Peyer's patch (tissue), 4 donors: ENCODE data around the gene SUGT1.

Source experiments
- POLR2A ChIP-seq, 2 donors: fragments of 450-650 bp; IDR thresholded peaks; one replicate each; pipeline ENCODE4 v1.5.1; 2017; ENCODE audit warnings: antibody characterized with exemption in 2 of 2, mild to moderate bottlenecking in 2 of 2, moderate library complexity in 2 of 2
- TF ChIP-seq, protein P1 (sequence below), 6 experiments: fragments of 450-650 bp in 4 of 6; fragments of 200-600 bp in 2 of 6; sonication (generic) in 1 of 6; IDR thresholded peaks; one replicate each; pipeline ENCODE4 v1.5.1; 2017 to 2019; ENCODE audit warnings: antibody characterized with exemption in 6 of 6, mild to moderate bottlenecking in 3 of 6, moderate library complexity in 1 of 6

DNA sequence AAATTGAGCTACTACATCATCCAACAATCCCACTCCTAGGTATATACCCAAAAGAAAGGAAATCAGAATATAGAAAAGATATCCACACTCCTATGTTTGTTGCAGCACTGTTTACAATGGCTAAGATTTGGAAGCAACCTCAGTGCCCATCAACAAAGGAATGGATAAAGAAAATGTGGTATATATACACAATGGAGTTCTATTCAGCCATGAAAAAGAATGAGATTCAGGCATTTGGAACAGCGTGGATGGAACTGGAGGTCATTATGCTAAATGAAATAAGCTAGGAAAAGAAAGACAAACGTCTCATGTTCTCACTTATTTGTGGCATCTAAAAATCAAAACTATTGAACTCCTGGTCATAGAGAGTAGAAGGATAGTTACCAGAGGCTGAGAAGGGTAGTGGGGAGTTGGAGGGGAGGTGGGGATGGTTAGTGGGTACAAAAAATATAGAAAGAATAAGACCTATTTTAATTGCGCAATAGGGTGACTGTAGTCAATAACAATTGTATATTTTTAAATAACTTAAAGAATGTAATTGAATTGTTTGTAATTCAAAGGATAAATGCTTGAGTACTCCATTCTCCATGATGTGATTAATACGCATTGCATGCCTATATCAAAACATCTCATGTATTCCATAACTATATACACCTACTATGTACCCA lies 37.4 kb upstream of the SUGT1 start:
- TF ChIP-seq, protein P1, sequence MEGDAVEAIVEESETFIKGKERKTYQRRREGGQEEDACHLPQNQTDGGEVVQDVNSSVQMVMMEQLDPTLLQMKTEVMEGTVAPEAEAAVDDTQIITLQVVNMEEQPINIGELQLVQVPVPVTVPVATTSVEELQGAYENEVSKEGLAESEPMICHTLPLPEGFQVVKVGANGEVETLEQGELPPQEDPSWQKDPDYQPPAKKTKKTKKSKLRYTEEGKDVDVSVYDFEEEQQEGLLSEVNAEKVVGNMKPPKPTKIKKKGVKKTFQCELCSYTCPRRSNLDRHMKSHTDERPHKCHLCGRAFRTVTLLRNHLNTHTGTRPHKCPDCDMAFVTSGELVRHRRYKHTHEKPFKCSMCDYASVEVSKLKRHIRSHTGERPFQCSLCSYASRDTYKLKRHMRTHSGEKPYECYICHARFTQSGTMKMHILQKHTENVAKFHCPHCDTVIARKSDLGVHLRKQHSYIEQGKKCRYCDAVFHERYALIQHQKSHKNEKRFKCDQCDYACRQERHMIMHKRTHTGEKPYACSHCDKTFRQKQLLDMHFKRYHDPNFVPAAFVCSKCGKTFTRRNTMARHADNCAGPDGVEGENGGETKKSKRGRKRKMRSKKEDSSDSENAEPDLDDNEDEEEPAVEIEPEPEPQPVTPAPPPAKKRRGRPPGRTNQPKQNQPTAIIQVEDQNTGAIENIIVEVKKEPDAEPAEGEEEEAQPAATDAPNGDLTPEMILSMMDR (IDR thresholded peaks at IDR 0.05) = no peak
- no peak for TF ChIP-seq POLR2A (IDR thresholded peaks at IDR 0.05)
